GM18511 (cell line): ENCODE data around the gene ADAMTS13.
"Not testable (repeated sequence)": the region's sequence is repeated elsewhere in the genome, so short reads cannot be mapped to it uniquely, and the experiment has no call there.

Experiments
- ATAC-seq: cut with Tn5 transposase; IDR thresholded peaks from one replicate; pipeline ENCODE4 v1.9.1; 2021; ENCODE audit warnings: mild to moderate bottlenecking, moderate library complexity; ENCODE audit not compliant: unreplicated experiment

ADAMTS13 gene

DNA sequence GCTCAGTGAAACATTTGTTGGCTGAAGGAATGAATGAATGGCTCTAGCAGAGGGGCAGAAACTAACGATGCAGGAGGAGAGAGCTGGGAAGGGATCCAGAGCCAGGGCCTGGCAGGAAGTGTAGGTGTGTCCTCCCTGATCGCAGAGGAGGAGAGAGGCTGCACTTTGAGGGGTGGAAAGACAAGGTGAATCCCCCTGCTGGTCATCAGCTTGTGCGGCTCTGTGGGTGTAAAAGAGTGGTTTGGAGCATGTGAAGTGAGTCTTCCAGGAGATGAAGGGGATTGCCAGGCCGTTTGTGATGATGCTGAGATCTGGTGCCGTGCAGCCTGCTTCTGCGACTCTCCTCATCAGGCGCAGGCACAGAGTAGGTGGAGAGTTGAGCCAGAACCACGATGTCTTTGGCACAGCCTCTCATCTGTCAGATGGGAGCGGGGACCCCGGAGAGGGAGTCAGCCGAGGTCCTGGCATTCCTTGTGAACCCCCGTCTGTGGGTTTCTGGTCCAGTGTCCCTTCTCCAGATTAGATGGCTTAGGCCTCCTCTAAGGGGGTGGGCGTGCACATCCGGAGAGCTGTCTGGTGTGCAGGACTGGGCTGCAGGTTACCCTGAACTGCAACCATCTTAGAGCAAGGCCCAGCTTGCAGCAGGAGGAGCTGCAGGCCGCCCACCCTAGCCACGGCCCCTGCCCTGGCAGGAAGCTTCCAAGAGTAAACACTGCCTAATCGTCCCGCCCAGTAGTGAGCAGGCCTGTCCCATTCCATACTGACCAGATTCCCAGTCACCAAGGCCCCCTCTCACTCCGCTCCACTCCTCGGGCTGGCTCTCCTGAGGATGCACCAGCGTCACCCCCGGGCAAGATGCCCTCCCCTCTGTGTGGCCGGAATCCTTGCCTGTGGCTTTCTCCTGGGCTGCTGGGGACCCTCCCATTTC, at the start of gene ADAMTS13:
ADAMTS13 (plus strand) TSS at position 753 of the 928 bp plus-strand sequence; CDS start at position 830, 77 bp downstream.
- no peak for ATAC-seq

DNA sequence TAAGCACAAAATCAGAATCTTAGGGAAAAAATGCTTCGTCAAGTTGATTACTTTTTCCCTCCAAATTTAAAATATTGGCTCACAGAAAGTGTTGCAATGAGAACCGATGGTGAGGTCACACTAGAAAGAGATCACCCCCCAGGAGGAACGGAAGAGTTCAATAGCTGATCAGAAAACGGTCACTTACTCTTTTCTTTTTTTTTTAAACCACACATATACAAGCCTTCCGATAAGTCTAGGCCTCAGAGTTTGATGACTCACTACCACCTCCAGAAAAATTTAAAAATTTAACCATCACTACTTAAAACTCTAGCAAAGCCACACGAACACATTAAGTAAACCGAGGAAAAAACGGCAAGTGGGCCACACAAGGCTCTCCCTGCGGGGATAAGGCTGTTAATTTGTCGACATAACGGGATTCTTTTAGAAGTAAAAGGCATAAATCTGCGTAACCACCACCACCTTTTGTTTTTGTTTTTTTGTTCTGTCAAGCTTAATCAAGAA, 47.5 kb upstream of the ADAMTS13 start:
- ATAC-seq = no peak

DNA sequence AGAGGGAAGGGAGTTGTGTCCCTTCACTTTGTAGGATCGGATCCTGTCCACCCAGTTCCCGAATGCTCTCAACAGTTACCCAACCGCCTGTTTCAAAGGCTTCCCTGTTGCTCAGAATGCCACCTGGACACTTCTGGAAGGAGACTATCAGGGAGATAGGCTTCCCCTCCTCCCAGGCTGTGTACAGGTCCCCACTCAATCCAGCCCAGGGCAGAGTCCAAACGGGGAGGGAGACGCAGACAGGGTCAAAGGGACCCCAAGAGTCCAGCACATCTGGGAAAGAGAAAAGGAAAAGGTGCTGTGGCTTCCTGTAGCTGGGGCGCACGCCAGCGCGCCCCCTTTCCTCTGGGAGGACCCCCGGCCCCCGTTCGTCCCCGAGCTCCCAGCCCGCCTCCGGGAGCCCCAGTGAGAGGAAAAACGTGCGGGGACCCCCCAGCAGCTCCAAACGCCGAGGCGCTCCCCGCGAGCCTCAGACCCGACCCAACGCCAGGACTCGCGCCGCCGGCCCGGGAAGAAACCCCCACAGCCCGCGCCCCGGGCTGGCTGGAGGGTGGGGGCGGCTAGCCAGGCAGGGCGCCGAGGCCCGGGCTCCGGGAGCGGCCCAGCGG, 46.9 kb upstream of the ADAMTS13 start:
- ATAC-seq = peak; percentile 28

DNA sequence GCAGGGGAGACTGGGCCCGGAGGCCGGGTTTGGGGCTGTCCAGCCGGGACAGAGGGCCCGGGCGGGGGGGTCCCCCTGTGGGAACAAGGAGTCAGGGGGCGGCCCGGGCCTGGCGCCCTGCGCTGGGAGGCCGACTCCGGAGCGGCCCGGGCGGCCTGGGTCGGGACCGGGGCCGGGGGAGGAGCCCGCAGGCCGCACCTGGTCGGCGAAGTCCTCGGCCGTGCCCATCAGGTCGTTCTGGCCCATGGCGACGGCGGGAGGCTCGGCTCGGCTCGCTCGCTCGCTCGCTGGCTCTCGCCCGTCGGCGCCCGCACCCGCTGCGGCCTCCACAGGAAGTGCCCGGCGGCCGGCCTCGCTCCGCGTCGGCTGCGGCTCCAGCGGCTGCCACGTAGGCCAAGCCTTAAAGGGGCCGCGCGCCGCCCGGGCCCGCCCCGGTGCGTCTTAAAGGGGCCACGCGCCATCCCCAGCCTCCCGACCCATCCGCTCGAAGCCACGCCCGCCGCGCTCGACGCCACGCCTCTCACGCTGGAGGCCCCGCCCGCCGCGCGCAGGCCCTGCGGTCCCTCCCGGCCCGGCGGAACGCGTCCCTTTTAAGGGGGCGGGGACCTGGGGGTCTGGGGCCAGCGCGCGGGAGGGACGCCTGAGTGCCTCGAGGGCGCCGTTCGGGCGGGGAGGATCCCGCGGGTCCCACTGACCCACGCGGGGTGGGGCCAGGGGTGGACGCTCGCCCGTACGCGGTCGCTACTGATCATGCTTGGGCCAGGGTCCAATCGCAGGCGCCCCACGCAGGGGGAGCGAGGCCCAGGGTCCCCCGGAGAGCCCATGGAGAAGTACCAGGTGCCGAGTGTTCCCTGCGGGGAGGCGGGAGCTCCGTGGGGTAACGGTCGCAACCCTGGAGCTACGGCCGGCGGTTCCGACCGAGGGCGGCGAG, 46.2 kb upstream of the ADAMTS13 start, which contains the start of the genes STKLD1 and SURF4:
STKLD1 (plus strand) TSS at position 643 of the 931 bp plus-strand sequence; CDS start at position 751, 108 bp downstream.
SURF4 (minus strand) TSS at position 337 of the 931 bp plus-strand sequence; CDS start at position 246, 91 bp downstream.
- ATAC-seq = peak; percentile 88

DNA sequence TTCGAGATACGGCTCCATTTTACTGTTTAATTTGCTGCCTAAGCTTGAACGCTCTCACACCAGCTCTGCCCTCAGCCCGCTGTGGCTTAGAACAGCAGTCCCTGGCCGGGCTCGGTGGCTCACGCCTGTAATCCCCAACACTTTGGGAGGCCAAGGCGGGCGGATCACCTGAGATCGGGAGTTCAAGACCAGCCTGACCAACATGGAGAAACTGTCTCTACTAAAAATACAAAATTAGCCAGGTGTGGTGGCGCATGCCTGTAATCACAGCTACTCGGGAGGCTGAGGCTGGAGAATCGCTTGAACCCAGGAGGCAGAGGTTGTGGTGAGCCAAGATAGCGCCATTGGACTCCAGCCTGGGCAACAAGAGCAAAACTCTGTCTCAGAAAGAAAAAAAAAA, 44.9 kb upstream of the ADAMTS13 start:
- ATAC-seq = not testable (repeated sequence)

DNA sequence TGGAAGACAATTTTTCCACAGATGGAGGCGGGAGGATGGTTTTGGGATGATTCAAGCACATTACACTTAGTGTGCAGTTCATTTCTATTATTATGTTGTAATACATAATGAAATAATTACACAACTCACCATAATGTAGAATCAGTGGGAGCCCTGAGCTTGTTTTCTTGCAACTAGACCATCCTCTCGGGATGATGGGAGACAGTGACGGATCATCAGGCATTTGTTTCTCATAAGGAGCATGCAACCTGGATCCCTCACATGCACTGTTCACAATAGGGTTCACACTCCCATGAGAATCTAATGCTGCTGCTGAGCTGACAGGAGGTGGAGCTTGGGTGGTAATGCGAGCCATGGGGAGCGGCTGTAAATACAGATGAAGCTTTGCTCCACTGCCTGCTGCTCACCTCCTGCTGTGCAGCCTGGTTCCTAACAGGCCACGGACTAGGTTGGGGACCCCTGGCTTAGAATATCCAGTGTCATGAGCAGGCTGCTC, 44.4 kb upstream of the ADAMTS13 start:
- ATAC-seq = no peak

DNA sequence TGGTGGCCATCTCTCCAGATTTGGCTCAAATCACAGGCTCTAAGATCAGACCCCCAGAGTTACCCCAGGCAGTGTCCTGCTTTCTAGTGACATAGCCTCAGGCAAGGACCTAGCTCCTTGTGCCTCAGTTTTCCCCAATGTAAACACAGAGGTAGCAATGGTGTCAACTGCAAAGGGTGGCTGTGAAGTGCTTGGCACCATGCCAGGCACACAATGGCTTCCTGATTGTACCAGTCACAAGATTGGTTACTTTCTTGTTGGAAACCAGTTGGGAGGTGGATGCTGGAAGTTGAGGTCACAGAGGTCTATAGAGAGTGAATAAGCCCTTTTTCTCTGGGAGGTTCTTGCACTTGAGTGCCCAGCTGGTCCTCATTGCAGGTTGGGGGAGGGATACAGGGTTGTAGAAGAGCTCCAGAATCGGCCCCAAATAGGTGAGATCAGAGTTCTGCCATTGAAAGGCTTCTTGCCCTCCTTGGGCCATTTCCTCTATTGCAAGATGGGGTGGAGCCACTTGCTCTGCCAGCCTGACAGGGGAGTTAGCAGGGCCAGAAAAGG, 43.7 kb upstream of the ADAMTS13 start:
- no peak for ATAC-seq

DNA sequence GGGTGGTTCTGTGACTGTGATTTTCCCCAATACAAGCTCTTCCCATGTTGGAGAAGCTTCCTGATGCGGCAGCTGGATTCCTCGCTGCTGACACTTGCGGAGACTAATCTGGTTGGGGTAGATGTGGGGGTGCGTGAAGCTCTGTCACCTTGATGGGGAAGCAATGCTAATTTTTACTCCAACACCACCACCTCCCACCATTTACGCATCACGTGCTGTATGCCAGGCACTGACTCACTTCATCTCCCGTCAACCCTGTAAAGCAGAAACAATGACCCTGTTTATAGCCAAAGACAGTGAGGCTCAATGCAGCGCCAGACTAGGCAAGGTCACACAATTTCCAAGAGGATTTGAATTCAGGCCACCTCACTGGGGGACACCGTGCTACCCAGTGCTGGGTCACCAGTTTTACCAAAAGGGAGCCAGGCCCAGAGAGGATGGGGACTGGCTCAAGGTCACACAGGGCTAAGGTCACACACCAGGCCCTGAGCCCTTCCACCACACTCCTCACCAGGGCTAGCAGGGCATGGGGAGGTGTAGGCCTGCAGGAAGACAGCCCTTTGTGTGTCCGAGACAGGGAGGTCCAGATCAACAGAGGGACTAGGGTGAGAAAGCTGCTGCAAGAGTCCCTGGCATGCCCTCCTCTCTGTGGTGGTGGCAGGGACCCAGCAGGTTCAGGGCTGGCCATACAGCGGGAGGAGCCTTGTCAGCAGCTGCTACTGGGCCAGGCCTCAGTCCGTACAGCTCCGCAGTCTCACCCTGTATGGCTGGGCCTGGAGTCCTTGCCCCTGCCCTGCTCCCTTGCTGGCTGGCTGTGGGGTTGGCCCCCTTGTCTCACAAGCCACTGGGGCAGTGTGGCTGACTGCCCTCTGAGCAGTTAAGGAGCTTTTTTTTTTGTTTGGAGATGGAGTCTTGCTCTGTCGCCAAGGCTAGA, 42.7 kb upstream of the ADAMTS13 start:
- no peak for ATAC-seq

DNA sequence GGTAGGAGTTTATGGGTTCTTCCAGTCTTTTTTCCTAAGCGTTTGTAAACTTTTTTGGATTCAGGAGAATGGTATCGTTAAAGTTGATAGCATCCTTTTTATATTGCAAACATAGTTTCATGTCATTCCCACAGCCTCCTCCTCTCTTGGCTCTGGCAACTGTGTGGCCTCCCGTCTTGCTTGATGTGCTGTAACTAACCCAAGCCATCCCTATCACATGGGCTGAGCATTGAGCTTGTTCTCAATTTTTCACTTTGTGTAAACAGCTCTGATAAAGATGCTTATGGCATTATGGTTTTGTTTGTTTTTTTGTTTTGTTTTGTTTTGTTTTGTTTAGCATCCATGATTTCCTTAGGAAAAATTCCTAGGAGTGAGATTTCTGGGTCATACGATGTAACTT, 41.4 kb upstream of the ADAMTS13 start:
- ATAC-seq = no peak

DNA sequence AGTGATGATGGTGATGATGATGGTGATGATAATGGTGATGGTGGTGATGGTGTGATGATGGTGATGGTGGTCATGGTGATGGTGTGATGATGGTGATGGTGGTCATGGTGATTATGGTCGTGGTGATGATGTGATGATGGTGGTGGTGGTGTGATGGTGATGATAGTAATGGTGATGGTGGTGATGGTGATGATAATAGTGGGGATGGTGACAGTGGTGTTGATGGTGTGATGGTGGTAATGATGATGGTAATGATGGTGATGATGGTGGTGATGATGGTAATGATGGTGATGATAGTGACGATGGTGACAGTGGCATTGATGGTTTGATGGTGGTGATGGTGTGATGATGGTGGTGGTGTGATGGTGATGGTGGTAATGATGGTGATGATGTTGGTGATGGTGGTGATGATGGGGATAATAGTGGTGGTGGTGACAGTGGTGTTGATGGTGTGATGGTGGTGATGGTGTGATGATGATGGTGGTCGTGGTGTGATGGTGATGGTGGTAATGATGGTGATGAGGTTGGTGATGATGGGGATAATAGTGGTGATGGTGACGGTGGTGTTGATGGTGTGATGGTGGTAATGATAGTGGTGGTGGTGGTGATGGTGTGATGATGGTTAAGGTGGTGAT, 39.5 kb upstream of the ADAMTS13 start:
- ATAC-seq = no peak

DNA sequence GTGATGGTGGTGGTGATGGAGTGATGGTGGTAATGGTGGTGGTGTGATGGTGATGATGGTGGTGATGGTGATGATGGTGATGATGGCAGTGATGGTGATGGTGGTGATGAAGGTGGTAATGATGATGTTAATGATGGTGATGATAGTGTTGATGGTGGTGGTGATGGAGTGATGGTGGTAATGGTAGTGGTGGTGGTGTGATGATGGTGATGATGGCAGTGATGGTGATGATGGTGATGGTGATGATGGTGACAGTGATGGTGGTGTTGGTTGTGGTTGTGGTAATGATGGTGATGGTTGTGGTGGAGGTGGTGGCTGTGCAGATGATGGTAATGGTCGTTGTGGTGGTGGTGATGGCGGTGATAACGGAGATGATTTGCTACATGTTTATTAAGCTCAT, 38.7 kb upstream of the ADAMTS13 start:
- ATAC-seq = no peak

DNA sequence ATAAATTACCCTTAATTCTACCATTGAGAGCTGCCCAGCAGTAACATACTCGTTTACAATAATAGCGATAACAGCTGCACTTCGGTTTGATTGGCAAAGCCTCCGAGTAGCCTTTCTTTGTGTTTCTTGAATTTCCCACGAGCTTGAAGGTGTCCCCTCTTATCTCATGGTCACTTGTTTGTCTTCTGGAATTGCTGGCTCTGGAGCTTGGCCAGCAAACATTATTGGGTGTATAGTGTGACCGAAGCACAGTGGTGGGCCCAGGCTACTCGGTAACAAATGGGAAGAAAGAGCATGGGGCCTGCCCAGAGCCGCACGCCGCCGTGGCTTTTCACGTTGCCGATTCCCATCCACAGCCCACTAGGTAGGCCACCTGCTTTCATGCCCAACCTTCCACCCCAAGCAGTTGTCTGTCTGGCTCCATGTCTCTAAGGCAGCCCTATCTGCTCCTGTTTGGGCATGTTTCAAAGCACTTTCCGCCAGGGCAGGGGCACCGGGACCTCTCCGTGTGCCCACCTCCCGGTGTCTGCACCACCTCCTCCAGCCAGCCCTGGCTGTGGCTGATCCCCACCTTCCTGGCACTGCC, 37.3 kb upstream of the ADAMTS13 start:
- no peak for ATAC-seq

DNA sequence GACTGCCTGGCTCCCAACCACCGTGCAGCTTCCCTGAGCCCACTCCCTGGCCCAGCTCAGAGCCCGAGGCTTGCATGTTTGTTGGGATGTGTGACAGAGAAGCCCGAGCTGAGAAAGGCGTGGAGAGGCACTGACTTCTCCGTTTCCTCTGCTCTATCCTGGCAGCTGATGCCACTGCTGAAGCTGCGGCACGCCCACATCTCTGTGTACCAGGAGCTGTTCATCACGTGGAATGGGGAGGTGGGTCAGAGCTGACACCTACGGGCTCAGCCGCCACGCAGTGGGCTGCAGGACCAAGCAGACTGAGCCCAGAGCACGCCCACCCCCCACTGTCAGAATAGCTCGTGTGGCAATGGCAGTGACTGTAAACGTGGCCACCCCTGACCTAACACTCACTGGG, 36.7 kb upstream of the ADAMTS13 start:
- no peak for ATAC-seq

DNA sequence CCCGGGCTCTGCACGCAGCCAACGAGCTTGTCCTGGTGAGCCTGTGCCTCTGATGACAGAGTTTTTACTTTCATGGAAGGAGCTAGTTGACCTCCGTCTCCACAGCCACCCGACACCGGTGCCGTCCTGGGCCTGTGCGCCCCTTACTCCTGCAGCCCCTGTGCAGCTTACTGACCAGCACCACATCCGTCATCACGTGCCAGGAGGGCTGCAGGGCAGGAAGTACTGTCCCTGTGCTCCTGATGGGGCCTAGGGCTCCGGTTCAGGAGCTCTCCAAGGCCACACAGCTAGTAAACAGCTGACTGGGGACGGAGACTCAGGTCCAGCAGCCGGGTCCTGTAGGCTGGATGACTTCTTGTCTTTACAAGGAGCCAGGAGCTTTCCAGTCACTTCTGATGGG, 35.8 kb upstream of the ADAMTS13 start:
- ATAC-seq = no peak

DNA sequence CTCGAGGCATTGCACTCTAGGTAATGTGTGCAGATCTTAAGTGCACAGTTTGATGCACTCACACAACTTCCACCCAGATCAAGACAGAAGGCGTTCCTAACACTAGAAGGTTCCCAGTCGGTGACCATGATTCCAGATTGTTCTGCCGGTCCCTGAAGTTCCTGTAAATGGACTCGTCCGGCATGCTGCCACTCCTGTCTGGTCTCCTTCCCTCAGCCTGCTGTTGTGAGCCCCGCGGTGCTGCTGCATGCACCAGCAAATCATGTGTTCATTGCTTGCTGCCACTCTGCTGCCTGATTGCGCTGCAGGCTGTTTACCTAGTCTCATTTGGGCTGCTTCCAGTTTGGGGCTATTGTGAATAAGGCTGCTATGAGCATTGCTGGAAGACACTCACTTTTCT, 34.5 kb upstream of the ADAMTS13 start:
- ATAC-seq = no peak

DNA sequence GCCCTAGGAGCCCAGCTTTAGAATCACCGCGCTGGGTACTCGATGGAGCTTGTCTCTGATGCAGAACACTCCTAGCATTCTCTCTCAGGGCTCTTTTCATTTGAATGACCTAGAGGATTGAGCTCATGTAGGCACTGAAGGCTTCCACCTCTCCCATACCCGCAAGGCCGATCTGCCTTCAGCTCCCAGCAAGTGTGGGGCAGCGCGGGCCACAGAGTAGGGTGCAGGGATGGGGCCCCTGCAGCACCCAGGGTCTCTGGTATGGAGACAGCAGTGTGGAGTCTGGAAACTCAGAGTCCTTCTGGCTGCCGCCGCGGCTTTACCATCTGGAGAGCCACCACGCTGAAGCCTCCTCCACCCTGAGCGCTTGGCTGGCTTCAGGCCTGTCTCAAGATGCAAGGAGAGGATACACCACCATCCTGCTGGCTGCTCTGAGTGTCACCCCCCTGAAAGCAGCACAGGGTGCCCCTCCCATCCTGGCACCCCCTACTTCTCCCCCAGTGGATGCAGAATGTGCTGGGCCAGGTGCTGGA, 33.1 kb upstream of the ADAMTS13 start:
- no peak for ATAC-seq

DNA sequence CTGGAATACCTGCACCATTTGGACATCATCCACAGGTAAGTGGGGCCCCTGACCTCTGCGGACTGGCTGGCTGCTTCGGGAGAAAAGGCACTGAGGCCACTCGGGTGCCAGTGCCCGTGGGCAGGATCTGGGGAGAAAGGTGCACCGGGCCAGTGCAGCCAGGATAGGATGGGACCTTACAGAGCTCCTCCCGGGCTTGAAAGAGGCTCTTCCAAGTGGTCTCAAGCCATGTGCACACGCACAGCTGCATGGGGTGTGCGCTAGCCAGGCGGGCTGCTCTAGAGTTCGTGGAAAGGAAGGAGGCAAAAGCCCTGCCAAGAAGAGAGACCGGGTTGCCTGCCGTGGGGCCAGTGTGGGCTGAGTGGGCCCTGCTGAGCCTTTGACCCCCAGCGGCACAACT, 32.6 kb upstream of the ADAMTS13 start:
- no peak for ATAC-seq

DNA sequence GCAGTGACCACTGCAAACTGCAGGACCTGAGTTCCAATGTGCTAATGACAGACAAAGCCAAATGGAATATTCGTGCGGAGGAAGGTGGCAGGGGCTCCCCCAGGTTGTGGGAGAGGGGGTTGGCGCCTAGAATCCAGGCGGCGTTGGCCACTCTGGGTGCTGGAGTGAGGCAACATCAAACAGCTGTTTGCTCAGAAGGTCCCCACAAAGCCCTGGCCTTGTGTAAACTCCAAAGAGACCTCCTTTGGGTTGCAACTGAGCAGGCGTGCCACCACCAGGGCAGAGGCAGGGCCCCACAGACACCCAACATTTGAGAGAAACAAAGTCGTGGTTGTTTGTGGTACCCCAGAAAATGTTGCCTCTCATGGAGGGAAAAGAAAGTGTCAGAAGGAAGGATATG, 31.5 kb upstream of the ADAMTS13 start:
- ATAC-seq = no peak
